ENCODE data around the gene VAPA.
"Not testable (repeated sequence)": the region's sequence is repeated elsewhere in the genome, so short reads cannot be mapped to it uniquely, and the experiment has no call there.

Gene VAPA

GRCh38 chr18:9897129-9897528 lies 16.7 kb upstream of the VAPA start:
- no peak overlapping the region for H3K4me3 ChIP-seq (ENCODE audit: low read length)
- no peak for TF ChIP-seq CTCF (IDR thresholded peaks at IDR 0.05; ENCODE audit: insufficient read depth, low read depth, low read length, missing control alignments)
- DNase-seq (ENCODE audit: low read depth) = no peak

- not testable (repeated sequence) for H3K4me3 ChIP-seq (ENCODE audit: low read length); DNase-seq (ENCODE audit: low read depth)
Observed at GRCh38 chr18:9897787-9898291, 16.0 kb upstream of the VAPA start.

- no peak overlapping the region for H3K4me3 ChIP-seq (ENCODE audit: low read length)
- no peak for TF ChIP-seq CTCF (IDR thresholded peaks at IDR 0.05; ENCODE audit: insufficient read depth, low read depth, low read length, missing control alignments)
- no peak for DNase-seq (ENCODE audit: low read depth)
Observed at GRCh38 chr18:9898792-9899549, 14.8 kb upstream of the VAPA start.

GRCh38 chr18:9899550-9899930 lies 14.3 kb upstream of the VAPA start:
- not testable (repeated sequence) for DNase-seq (ENCODE audit: low read depth); H3K4me3 ChIP-seq (ENCODE audit: low read length)

- no peak overlapping the region for H3K4me3 ChIP-seq (ENCODE audit: low read length)
- TF ChIP-seq CTCF (IDR thresholded peaks at IDR 0.05; ENCODE audit: insufficient read depth, low read depth, low read length, missing control alignments) = no peak
- no peak for DNase-seq (ENCODE audit: low read depth)
Observed at GRCh38 chr18:9900699-9901098, 13.1 kb upstream of the VAPA start.

- TF ChIP-seq CTCF (IDR thresholded peaks at IDR 0.05; ENCODE audit: insufficient read depth, low read depth, low read length, missing control alignments) = no peak
- no peak for DNase-seq (ENCODE audit: low read depth)
- no peak overlapping the region for H3K4me3 ChIP-seq (ENCODE audit: low read length)
Observed at GRCh38 chr18:9901377-9901776, 12.4 kb upstream of the VAPA start.

- H3K4me3 ChIP-seq (ENCODE audit: low read length); DNase-seq (ENCODE audit: low read depth): not testable (repeated sequence)
Observed at GRCh38 chr18:9902264-9902663, 11.6 kb upstream of the VAPA start.

- no peak overlapping the region for H3K4me3 ChIP-seq (ENCODE audit: low read length)
- no peak for TF ChIP-seq CTCF (IDR thresholded peaks at IDR 0.05; ENCODE audit: insufficient read depth, low read depth, low read length, missing control alignments)
- DNase-seq (ENCODE audit: low read depth) = no peak
Observed at GRCh38 chr18:9902832-9903231, 11.0 kb upstream of the VAPA start.
